Activated gamma-delta T cell treated with anti-CD3 and anti-CD28 coated beads, Interleukin-2, amount 50 U/mL, for 16 hours (primary cell): ENCODE measurements around the gene MPZL2.
"Not testable (repeated sequence)": the region's sequence is repeated elsewhere in the genome, so short reads cannot be mapped to it uniquely, and the experiment has no call there.

Experiments used
- DNase-seq: peaks from one replicate; pipeline ENCODE4 v3.0.0-alpha.2; 2020; ENCODE audit warnings: low read depth

MPZL2 gene

DNA sequence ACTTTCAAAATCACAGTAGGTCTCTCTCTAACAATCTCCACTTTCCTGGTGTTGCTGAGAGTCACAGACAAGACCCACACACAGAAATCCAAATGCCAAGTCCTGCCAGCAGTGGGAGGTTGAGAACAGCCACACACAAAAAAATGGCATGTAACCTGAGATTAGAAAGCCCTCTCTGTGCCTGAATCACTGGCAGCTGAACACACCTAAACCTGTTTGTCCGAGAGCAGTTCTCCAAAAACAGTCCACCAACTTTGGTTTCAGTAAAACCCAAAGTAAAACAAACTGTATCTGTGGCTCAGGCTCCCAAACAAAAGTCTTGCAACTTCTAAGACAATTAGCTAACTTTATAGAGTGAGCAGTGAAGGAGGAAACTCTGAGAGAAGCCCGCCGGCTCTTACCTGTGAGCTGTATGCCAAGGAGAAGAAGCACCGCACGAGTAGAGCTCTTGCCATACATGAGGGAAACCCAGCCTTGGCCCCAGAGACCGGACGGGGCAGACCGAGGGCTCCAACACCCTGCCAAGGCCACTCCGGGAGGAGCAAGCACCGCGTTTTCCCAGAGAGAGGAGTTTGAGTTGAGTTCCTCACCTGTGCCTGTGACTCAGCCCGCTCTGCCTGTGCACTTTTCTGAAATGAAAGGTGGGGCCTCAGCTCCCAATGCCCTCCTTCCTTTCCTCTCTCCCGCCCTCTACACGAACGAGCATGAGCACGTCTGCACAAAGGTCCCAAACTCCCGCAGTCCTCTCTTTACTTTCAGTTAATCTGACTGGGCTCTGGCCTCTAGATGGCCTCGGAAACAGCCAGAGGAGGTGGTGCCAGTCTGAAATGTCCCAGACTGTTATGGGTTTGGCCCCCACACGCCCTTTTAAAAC lies at the start of gene MPZL2:
Gene MPZL2 (minus strand): TSS at position 603 of the 874 bp plus-strand sequence. CDS start 144 bp downstream, at position 459.
- no peak for DNase-seq

GRCh38 chr11:118313242-118313641 lies 49.1 kb upstream of the MPZL2 start:
- DNase-seq: no peak

- DNase-seq: no peak
Measured at GRCh38 chr11:118312328-118312727, 48.2 kb upstream of the MPZL2 start.

DNA sequence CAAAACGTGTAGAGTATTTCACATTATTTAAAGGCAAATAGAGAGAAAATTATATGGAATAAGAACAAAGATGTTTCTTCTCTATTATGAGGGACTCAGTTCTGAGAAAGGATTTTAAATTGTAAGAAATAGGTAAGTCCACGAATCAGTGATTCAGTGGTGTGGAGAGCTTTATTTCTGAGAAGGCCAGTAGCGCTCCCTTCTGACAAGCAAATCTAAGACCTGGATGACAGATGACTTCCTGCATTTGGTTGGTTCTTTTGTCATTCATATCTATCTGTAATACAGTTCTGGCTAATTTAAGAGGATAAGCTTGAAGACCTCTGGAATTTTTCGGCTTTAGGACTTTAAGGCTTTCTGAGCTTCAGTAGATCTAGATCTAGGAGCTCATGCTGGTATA lies 47.4 kb upstream of the MPZL2 start:
- no peak for DNase-seq

GRCh38 chr11:118310781-118311485 lies 46.8 kb upstream of the MPZL2 start:
- no peak for DNase-seq

DNA sequence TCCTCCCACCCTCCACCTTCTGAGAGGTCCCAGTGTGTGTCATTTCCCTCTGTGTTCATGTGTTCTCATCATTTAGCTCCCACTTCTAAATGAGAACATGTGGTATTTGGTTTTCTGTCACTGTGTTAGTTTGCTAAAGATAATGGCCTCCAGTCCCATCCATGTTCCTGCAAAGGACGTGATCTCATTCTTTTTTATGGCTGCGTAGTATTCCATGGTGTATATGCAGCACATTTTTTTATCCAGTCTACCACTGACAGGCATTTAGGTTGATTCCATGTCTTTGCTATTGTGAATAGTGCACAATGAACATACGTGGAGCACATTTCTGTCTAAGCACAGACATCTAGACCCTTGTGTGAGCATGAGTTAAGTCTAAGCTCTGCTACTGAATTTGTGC lies 46.2 kb upstream of the MPZL2 start:
- no peak for DNase-seq

DNA sequence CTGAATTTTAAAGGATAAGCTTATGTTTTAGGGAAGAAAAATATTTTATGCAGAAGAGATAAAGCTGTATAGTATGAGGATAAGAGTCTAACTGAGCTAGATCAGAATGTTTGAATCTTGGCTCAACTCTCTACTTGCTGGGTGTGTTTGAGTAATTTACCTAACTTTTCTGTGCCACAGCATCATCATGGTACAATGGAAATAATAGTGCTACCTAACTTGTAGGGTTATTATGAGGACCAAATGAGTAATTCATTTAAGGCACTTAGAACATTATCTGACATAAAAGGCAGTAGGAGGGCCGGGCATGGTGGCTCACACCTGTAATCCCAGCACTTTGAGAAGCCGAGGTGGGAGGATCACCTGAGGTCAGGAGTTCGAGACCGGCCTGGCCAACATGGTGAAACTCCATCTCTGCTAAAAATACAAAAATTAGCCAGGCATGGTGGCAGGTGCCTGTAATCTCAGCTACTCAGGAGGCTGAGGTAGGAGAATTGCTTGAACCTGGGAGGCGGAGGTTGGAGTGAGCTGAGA lies 45.0 kb upstream of the MPZL2 start:
- not testable (repeated sequence) for DNase-seq

GRCh38 chr11:118306556-118306955 lies 42.5 kb upstream of the MPZL2 start:
- no peak for DNase-seq

- DNase-seq: no peak
Measured at GRCh38 chr11:118305726-118306125, 41.6 kb upstream of the MPZL2 start.

DNA sequence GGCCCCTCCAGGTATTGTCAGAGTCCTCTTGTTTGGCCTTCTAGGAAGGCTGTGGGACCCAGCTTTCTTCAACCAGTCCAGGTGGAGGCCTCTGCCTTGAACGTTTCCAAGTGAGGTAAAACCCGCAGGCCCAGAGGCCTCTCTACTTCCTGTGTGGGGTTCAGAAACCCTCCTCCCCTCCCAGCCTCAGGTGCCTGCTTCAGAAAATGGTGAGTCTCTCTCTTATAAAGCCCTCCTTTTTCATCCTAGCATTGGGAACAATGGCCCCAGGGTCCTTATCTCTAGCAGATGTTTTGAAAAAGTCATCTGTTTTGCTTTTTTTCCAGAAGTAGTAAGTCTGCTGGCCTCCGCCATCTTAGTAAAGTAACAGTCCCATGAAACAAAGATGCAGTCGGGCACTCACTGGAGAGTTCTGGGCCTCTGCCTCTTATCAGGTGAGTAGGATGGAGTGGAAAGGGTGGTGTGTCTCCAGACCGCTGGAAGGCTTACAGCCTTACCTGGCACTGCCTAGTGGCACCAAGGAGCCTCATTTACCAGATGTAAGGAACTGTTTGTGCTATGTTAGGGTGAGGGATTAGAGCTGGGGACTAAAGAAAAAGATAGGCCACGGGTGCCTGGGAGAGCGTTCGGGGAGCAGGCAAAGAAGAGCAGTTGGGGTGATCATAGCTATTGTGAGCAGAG lies 40.6 kb upstream of the MPZL2 start, which contains the start of gene CD3E:
Gene CD3E (plus strand): TSS at position 163 of the 681 bp plus-strand sequence. CDS start 223 bp downstream, at position 386.
- DNase-seq: peak; percentile 46

GRCh38 chr11:118304227-118304567 lies 40.1 kb upstream of the MPZL2 start:
- DNase-seq: no peak

DNA sequence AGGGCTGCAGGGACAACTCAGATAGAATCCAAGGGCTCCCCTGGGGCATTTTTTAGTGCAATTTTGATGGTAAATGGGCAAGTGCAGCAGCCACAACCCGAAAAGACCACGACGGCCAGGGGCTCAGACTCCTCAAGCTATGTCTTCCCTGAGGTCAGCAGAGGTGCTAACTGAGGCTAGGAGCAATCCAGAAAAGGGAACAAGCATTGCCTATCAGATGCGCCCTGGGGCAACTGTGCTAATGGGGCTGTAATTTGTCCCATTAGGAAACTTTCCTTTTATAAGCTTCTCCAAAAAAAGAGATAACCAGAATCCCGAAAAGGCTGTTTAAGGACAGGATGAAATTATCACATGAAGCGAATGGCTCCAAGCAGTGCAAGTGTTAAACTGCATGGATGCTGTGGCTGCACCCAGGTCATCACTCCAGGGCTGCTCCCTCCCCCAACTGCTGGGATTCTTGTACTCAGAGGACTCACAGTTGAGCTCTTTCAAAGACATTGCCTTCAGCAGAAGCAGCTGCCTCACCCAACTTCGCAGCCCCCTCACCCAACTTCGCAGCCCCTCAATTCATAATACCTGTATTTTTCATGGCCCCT lies 37.6 kb upstream of the MPZL2 start:
- no peak for DNase-seq

GRCh38 chr11:118295815-118296454 lies 31.8 kb upstream of the MPZL2 start:
- DNase-seq: no peak

GRCh38 chr11:118295199-118295598 lies 31.1 kb upstream of the MPZL2 start:
- DNase-seq: no peak

DNA sequence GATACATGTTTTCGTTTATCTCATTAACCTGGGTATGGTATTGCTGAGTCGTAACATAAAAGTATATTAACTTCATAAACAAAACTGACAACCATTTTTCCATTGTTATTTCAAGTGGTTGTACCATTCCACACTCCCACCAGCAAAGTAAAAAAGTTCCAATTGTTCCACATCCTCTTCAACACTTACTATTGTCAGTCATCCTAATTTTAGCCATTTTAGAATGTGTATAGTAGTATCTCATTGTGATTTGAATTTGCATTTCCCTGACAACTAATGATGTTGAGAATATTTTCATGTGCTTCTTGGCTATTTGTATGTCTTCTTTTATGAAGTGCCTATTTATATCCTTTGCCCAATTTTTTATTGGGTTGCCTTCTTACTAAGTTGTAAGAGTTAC lies 30.0 kb upstream of the MPZL2 start:
- DNase-seq: no peak

- DNase-seq: no peak
Measured at GRCh38 chr11:118291477-118292135, 27.5 kb upstream of the MPZL2 start.

DNA sequence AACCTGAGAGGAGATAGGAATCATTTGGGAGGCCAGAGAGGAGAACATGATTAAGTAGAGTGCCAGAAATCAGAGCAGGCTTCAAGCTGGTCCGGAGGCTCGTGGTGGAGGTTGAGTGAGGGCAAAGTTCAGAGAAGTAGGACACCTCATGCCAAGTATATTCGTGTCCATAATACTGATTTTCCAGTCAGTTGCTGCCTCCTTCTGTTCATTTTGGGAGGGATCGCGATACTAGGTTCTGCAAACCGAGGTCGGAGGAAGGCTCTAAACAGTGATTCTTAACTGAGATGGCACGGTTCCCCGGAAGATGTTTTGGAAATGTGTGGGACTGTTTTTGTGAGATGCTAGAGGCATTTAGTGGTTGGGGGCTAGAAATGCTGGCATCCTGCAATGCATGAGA lies 26.8 kb upstream of the MPZL2 start:
- peak; percentile 8 for DNase-seq

DNA sequence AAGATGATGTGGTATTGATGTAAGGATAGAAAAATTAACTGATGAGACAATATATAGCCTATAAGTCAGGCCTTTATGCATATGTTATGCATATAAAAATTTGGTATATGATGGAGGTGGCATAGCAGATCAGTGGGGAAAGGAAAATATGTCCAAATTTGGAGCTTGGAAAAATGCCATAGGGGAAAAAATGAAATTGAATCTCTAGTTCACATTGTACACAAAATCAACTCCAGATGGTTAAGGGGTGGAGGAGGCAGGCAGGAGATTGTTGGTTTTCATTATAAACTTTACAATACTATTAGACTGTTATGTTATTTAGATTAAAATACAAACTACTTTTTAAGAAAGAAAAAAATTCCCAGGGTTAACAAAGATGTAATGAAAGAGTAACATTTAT lies 25.3 kb upstream of the MPZL2 start:
- no peak for DNase-seq

DNA sequence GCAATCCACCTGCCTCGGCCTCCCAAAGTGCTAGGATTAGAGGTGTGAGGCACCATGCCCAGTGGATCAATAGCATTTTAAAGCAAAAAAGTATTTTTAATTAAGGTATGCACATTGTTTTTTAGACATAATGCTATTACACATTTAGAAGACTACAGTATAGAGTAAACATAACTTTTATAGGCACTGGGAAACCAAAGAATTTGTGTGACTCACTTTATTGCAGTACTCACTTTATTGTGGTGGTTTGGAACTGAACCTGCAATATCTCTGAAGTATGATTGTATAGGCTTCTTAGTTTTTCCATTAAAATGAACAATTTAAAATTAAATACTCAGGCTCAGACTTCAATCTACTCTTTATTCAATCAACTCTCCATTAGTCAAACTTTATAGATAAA lies 22.9 kb upstream of the MPZL2 start:
- no peak for DNase-seq

DNA sequence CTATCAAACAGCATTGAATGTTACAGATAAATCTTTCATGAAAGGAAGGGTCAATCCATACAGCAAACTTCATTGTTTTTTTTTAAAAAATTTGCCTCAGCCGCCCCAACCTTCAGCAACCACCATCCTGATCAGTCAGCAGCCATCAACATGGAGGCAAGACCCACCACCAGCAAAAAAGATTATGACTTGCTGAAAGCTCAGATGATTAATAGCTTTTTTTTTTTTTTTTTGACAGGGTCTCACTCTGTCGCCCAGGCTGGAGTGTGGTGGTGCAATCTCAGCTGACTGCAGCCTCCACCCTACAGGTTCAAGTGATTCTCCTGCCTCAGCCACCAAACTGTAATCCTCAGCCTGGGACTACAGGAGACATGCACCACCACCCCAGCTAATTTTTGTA lies 22.4 kb upstream of the MPZL2 start:
- no peak for DNase-seq

DNA sequence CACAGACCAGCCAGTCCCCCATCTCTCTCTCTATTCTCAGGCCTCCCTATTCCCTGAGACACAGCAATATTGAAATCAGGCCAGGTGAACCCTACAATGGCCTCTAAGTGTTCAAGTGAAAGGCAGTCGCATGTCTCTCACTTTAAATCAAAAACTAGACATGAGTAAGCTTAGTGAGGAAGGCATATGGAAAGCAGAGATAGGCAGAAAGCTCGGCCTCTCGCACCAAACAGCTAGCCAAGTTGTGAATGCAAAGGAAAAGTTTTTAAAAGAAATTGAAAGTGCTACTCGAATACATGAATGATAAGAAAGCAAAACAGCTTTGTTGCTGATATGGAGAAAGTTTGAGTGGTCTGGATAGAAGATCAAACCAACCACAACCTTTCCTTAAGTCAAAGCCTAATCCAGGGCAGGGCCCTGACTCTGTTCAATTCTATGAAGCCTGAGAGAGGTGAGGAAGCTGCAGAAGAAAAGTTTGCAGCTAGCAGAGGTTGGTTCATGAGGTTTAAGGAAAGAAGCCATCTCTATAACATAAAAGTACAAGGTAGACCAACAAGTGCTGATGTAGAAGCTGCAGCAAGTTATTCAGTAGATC lies 19.8 kb upstream of the MPZL2 start:
- no peak for DNase-seq
